ENCODE measurements around the gene MDH1B. TPM values are rescaled to one million over a fixed set of nuclear protein-coding genes. Genes with fewer than 3 reads are reported as not detected.
"Not testable (repeated sequence)": the region's sequence is repeated elsewhere in the genome, so short reads cannot be mapped to it uniquely, and the experiment has no call there.

Gene MDH1B
- total RNA-seq, 1 experiment from 2014 or later = 1.9 TPM

- no peak for TF ChIP-seq MXD4 (CRISPR knock-in tag; IDR thresholded peaks at IDR 0.05; ENCODE audit: borderline replicate concordance)
- no peak for TF ChIP-seq TEAD4 (CRISPR knock-in tag; IDR thresholded peaks at IDR 0.05)
- no peak for TF ChIP-seq TP53 (CRISPR knock-in tag; IDR thresholded peaks at IDR 0.05)
- TF ChIP-seq ATF3 (CRISPR knock-in tag; conservative IDR thresholded peaks at IDR 0.05) = no peak
- TF ChIP-seq ZNF425 (CRISPR knock-in tag; conservative IDR thresholded peaks at IDR 0.05) = no peak
- TF ChIP-seq NFYB (CRISPR knock-in tag; conservative IDR thresholded peaks at IDR 0.05; ENCODE audit: low read depth) = no peak
Measured at GRCh38 chr2:206716623-206717022, 48.5 kb downstream of the MDH1B start (continued).

- POLR2A ChIA-PET; ATAC-seq; H3K36me3 Mint-ChIP-seq; DNase-seq (ENCODE audit: low spot score); H3K4me3 Mint-ChIP-seq; CTCF ChIA-PET; H3K27ac Mint-ChIP-seq: not testable (repeated sequence)
- Mint-ChIP-seq H3K9me3 (peaks cover 10% of the 10 kb centered on the region), H3K4me1 (peaks cover 13% of the 10 kb centered on the region), H3K27me3 (ENCODE audit: low read depth) (peaks cover 33% of the 10 kb centered on the region)
Measured at GRCh38 chr2:206715183-206715582, 49.9 kb downstream of the MDH1B start.

GRCh38 chr2:206713746-206714145 is 51.4 kb downstream of the MDH1B start:
- DNase-seq (ENCODE audit: low spot score) (no peak), ATAC-seq (no peak)
- ChIA-PET POLR2A (no interaction called here), CTCF (interaction anchor here (0.5 kb wide), 1 partner anchor 561 kb away, joined by 3 read pairs; no protein-coding TSS in a partner anchor)
- peaks cover 1% of the 10 kb centered on the region for H3K9me3 Mint-ChIP-seq
- peaks cover 33% of the 10 kb centered on the region for H3K27me3 Mint-ChIP-seq (ENCODE audit: low read depth)
- no peak overlapping the region for H3K4me3 Mint-ChIP-seq
- peaks cover 13% of the 10 kb centered on the region for H3K4me1 Mint-ChIP-seq
- no peaks in the 10 kb centered on the region for H3K36me3 Mint-ChIP-seq
- H3K27ac Mint-ChIP-seq = no peak overlapping the region
- no peak for TF ChIP-seq ZNF263 (CRISPR knock-in tag; IDR thresholded peaks at IDR 0.05; ENCODE audit: low read depth)
- TF ChIP-seq PRDM15 (CRISPR knock-in tag; IDR thresholded peaks at IDR 0.05) = no peak
- no peak for TF ChIP-seq USF2 (CRISPR knock-in tag; IDR thresholded peaks at IDR 0.05)
- TF ChIP-seq E2F4 (CRISPR knock-in tag; IDR thresholded peaks at IDR 0.05; ENCODE audit: borderline replicate concordance, low read depth) = no peak
- no peak for TF ChIP-seq ZBTB43 (CRISPR knock-in tag; IDR thresholded peaks at IDR 0.05)
- no peak for TF ChIP-seq ATF1 (CRISPR knock-in tag; IDR thresholded peaks at IDR 0.05)
- no peak for TF ChIP-seq ERG (CRISPR knock-in tag; IDR thresholded peaks at IDR 0.05)
- no peak for TF ChIP-seq NFATC4 (CRISPR knock-in tag; IDR thresholded peaks at IDR 0.05)
- TF ChIP-seq ZNF423 (CRISPR knock-in tag; IDR thresholded peaks at IDR 0.05) = no peak
- TF ChIP-seq TP53 (CRISPR knock-in tag; IDR thresholded peaks at IDR 0.05) = no peak
- no peak for TF ChIP-seq ZNF138 (CRISPR knock-in tag; conservative IDR thresholded peaks at IDR 0.05)
- no peak for TF ChIP-seq USF1 (CRISPR knock-in tag; IDR thresholded peaks at IDR 0.05)
- no peak for TF ChIP-seq ZNF121 (CRISPR knock-in tag; IDR thresholded peaks at IDR 0.05)
- TF ChIP-seq ZNF416 (CRISPR knock-in tag; IDR thresholded peaks at IDR 0.05) = no peak
- TF ChIP-seq ETV6 (CRISPR knock-in tag; IDR thresholded peaks at IDR 0.05) = no peak
- no peak for TF ChIP-seq CDX4 (CRISPR knock-in tag; IDR thresholded peaks at IDR 0.05; ENCODE audit: borderline replicate concordance)
